H9 (cell line): ENCODE data around the gene DNM2. TPM values are rescaled to one million over a fixed set of nuclear protein-coding genes. Genes with fewer than 3 reads are reported as not detected.

ENCODE experiments used
- DNase-seq: peaks from one replicate; pipeline ENCODE4 v3.0.0-alpha.2; 2017
- H2AFZ ChIP-seq: one replicate; pipeline ENCODE4 v1.6.1; 2013; ENCODE audit warnings: mild to moderate bottlenecking, low read length, control low read depth, moderate library complexity
- H2AK5ac ChIP-seq: 2 replicates; pipeline ENCODE4 v1.6.1; 2013; ENCODE audit warnings: low read length, control low read depth, mixed read lengths; ENCODE audit not compliant: insufficient read length
- H2BK120ac ChIP-seq: one replicate; pipeline ENCODE4 v1.6.1; 2013; ENCODE audit warnings: low read depth, mild to moderate bottlenecking, low read length, control low read depth, inconsistent platforms; ENCODE audit not compliant: poor library complexity, severe bottlenecking
- H2BK12ac ChIP-seq: 2 replicates; pipeline ENCODE4 v1.6.1; 2013; ENCODE audit warnings: low read length, control low read depth, mixed read lengths, low read depth; ENCODE audit not compliant: insufficient read length
- H2BK15ac ChIP-seq: 2 replicates; pipeline ENCODE4 v1.6.1; 2013; ENCODE audit warnings: low read depth, low read length, control low read depth
- H2BK20ac ChIP-seq: one replicate; pipeline ENCODE4 v1.6.1; 2013; ENCODE audit warnings: low read depth, mild to moderate bottlenecking, low read length, control low read depth, inconsistent platforms; ENCODE audit not compliant: poor library complexity, severe bottlenecking
- H2BK5ac ChIP-seq: 2 replicates; pipeline ENCODE4 v1.6.1; 2013; ENCODE audit warnings: low read length, control low read depth, mixed read lengths; ENCODE audit not compliant: insufficient read length
- H3K14ac ChIP-seq: 2 replicates; pipeline ENCODE4 v1.6.1; 2013; ENCODE audit warnings: low read length, control low read depth; ENCODE audit not compliant: insufficient read depth
- H3K18ac ChIP-seq: 2 replicates; pipeline ENCODE4 v1.6.1; 2013; ENCODE audit warnings: low read depth, mild to moderate bottlenecking, mixed read lengths, low read length, control low read depth; ENCODE audit not compliant: insufficient read length
- H3K23ac ChIP-seq: 2 replicates; pipeline ENCODE4 v1.6.1; 2013; ENCODE audit warnings: low read length, control low read depth, mixed read lengths, low read depth; ENCODE audit not compliant: insufficient read length
- H3K23me2 ChIP-seq: 2 replicates; pipeline ENCODE4 v1.6.1; 2013; ENCODE audit warnings: low read depth, mild to moderate bottlenecking, mixed read lengths, low read length, control low read depth; ENCODE audit not compliant: insufficient read length, poor library complexity, severe bottlenecking
- H3K27ac ChIP-seq: 2 replicates; pipeline ENCODE4 v1.5.1; 2013; ENCODE audit warnings: low read length, control low read depth, mixed read lengths, low read depth; ENCODE audit not compliant: insufficient read length
- H3K27me3 ChIP-seq: 2 replicates; pipeline ENCODE4 v1.6.1; 2013; ENCODE audit warnings: low read length, control low read depth, inconsistent platforms; ENCODE audit not compliant: insufficient read depth
- H3K4ac ChIP-seq: 2 replicates; pipeline ENCODE4 v1.6.1; 2013; ENCODE audit warnings: low read depth, mild to moderate bottlenecking, control low read depth, inconsistent platforms, low read length, moderate library complexity
- H3K4me1 ChIP-seq: 2 replicates; pipeline ENCODE4 v1.6.1; 2013; ENCODE audit warnings: low read length, control low read depth, inconsistent platforms; ENCODE audit not compliant: insufficient read depth
- H3K4me2 ChIP-seq: 2 replicates; pipeline ENCODE4 v1.6.1; 2013; ENCODE audit warnings: low read length, control low read depth, mixed read lengths; ENCODE audit not compliant: insufficient read length, insufficient read depth
- H3K56ac ChIP-seq: 2 replicates; pipeline ENCODE4 v1.6.1; 2013; ENCODE audit warnings: low read depth, mild to moderate bottlenecking, mixed read lengths, low read length, control low read depth; ENCODE audit not compliant: insufficient read length
- H3K79me1 ChIP-seq: 2 replicates; pipeline ENCODE4 v1.6.1; 2013; ENCODE audit warnings: low read depth, mild to moderate bottlenecking, moderate library complexity, low read length, control low read depth, inconsistent platforms; ENCODE audit not compliant: insufficient read depth, poor library complexity, severe bottlenecking
- H3K79me2 ChIP-seq: 2 replicates; pipeline ENCODE4 v1.6.1; 2013; ENCODE audit warnings: low read length, control low read depth, inconsistent platforms; ENCODE audit not compliant: insufficient read depth
- H3K9ac ChIP-seq: 2 replicates; pipeline ENCODE4 v1.6.1; 2013; ENCODE audit warnings: low read length, control low read depth, mixed read lengths; ENCODE audit not compliant: insufficient read length; ENCODE audit errors: extremely low read depth
- H3K9me3 ChIP-seq: one replicate; pipeline ENCODE4 v1.6.1; 2013; ENCODE audit warnings: low read depth, low read length, inconsistent platforms; ENCODE audit not compliant: control insufficient read depth
- H3T11ph ChIP-seq: one replicate; pipeline ENCODE4 v1.6.1; 2013; ENCODE audit warnings: mild to moderate bottlenecking, low read length, control low read depth, inconsistent platforms
- H4K20me1 ChIP-seq: one replicate; pipeline ENCODE4 v1.6.1; 2013; ENCODE audit not compliant: control insufficient read depth, insufficient read length, insufficient read depth
- H4K5ac ChIP-seq: 2 replicates; pipeline ENCODE4 v1.6.1; 2013; ENCODE audit warnings: low read depth, mild to moderate bottlenecking, mixed read lengths, low read length, control low read depth; ENCODE audit not compliant: insufficient read length
- H4K8ac ChIP-seq: replicated peaks from 2 replicates; pipeline ENCODE4 v1.6.1; 2013; ENCODE audit warnings: low read length, control low read depth, mixed read lengths, low read depth; ENCODE audit not compliant: insufficient read length
- H4K91ac ChIP-seq: 2 replicates; pipeline ENCODE4 v1.6.1; 2013; ENCODE audit warnings: low read depth, mild to moderate bottlenecking, moderate library complexity, mixed read lengths, low read length, control low read depth; ENCODE audit not compliant: insufficient read length
- H3K27ac Mint-ChIP-seq, 3 experiments: 2 replicates in 2 of 3; 3 replicates in 1 of 3; pipeline ENCODE4 v1.8.0; 2020 to 2021; ENCODE audit warnings: mixed read lengths in 3 of 3, mild to moderate bottlenecking in 1 of 3, moderate library complexity in 1 of 3
- H3K27me3 Mint-ChIP-seq: 2 replicates; pipeline ENCODE4 v1.8.0; 2021; ENCODE audit warnings: low read depth, mild to moderate bottlenecking, moderate library complexity, mixed read lengths
- H3K36me3 Mint-ChIP-seq, 3 experiments: 2 replicates in 2 of 3; 3 replicates in 1 of 3; pipeline ENCODE4 v1.8.0; 2020 to 2021; ENCODE audit warnings: low read depth in 3 of 3, mixed read lengths in 3 of 3; ENCODE audit not compliant: insufficient read depth in 1 of 3
- H3K4me1 Mint-ChIP-seq, 2 experiments: 2 replicates each; pipeline ENCODE4 v1.8.0; 2020; ENCODE audit warnings: mixed read lengths in 2 of 2
- H3K4me3 Mint-ChIP-seq, 2 experiments: 2 replicates in 1 of 2; 3 replicates in 1 of 2; pipeline ENCODE4 v1.8.0; 2020 to 2021; ENCODE audit warnings: mild to moderate bottlenecking in 2 of 2, mixed read lengths in 2 of 2, moderate library complexity in 1 of 2
- H3K9me3 Mint-ChIP-seq, 2 experiments: 2 replicates in 1 of 2; 3 replicates in 1 of 2; pipeline ENCODE4 v1.8.0; 2020; ENCODE audit warnings: mild to moderate bottlenecking in 2 of 2, mixed read lengths in 2 of 2, moderate library complexity in 1 of 2
- WGBS: extraction: QIAGEN DNeasy Blood & Tissue Kit; methylation state at CpG from one replicate; pipeline ENCODE4 v1.1.7; 2013; ENCODE audit warnings: missing lambda C conversion rate, low lambda C conversion rate, mixed read lengths; ENCODE audit not compliant: insufficient read length; ENCODE audit errors: extremely low coverage; 5-methylcytosine and 5-hydroxymethylcytosine counted together
- total RNA-seq: library from RNA; stranded (reverse); gene quantifications from 2 replicates; pipeline ENCODE4 v1.2.1, GENCODE V29; 2021
- TF ChIP-seq, protein P1 (sequence below): fragments of 200-600 bp; sonication (generic); conservative IDR thresholded peaks from 3 replicates; pipeline ENCODE4 v1.8.0; 2021; ENCODE audit warnings: antibody characterized with exemption, mild to moderate bottlenecking

DNM2 gene
- total RNA-seq, 1 experiment from 2014 or later, result 152 TPM

DNA sequence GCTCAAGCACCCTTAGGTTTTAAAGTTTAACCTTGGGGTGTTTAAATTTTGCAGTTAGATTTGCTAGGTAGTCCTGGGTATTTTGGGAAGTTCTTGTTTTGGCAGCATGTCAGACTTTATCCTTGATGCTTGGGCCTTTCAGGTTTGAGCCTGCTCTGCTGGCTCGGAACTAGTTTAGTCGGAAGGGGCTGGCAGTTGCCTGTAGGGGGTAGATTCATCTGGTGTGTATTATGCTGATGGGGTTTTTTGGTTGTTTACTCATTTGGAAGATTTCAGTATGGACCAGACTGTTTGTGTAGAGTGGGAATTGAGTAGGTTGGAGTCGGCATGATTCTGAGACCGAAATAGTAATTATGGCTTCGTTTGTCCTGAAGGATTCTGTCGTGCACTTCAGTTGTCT lies 48.6 kb upstream of the DNM2 start:
- H2AK5ac ChIP-seq, result no peak overlapping the region
- no peak overlapping the region for H3K14ac ChIP-seq
- peaks cover 3% of the 10 kb centered on the region in 2 experiments; a peak in 1 of 4 replicates for H3K4me1 Mint-ChIP-seq
- H3K56ac ChIP-seq, result no peak overlapping the region
- no peak overlapping the region for H3K18ac ChIP-seq
- TF ChIP-seq, protein P1, sequence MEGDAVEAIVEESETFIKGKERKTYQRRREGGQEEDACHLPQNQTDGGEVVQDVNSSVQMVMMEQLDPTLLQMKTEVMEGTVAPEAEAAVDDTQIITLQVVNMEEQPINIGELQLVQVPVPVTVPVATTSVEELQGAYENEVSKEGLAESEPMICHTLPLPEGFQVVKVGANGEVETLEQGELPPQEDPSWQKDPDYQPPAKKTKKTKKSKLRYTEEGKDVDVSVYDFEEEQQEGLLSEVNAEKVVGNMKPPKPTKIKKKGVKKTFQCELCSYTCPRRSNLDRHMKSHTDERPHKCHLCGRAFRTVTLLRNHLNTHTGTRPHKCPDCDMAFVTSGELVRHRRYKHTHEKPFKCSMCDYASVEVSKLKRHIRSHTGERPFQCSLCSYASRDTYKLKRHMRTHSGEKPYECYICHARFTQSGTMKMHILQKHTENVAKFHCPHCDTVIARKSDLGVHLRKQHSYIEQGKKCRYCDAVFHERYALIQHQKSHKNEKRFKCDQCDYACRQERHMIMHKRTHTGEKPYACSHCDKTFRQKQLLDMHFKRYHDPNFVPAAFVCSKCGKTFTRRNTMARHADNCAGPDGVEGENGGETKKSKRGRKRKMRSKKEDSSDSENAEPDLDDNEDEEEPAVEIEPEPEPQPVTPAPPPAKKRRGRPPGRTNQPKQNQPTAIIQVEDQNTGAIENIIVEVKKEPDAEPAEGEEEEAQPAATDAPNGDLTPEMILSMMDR, result no peak
- no peak overlapping the region for H2BK5ac ChIP-seq
- H3K79me1 ChIP-seq, result peaks cover 4% of the 10 kb centered on the region
- no peak overlapping the region for H3K4me2 ChIP-seq
- H3K23me2 ChIP-seq, result no peaks in the 10 kb centered on the region
- peaks cover 56 to 72% (median 71%) of the 10 kb centered on the region in 3 experiments for H3K36me3 Mint-ChIP-seq
- H4K91ac ChIP-seq, result no peak overlapping the region
- no peaks in the 10 kb centered on the region for H4K20me1 ChIP-seq
- no peak overlapping the region for H3K4me3 Mint-ChIP-seq
- no peak overlapping the region for H3K27ac ChIP-seq
- H3K27me3 ChIP-seq, result no peaks in the 10 kb centered on the region
- H3K27ac Mint-ChIP-seq, result peak overlapping the region in 2 of 3 experiments; percentile 2 to 67; a peak in 4 of 7 replicates
- H3K9me3 ChIP-seq, result no peaks in the 10 kb centered on the region
- H3K4me1 ChIP-seq, result no peaks in the 10 kb centered on the region
- H3K23ac ChIP-seq, result no peak overlapping the region
- WGBS, result no CpG with 5 or more reads among the region's 6 CpGs
- no peak overlapping the region for H4K8ac ChIP-seq
- H2BK15ac ChIP-seq, result no peak overlapping the region
- H3K9ac ChIP-seq, result no peak overlapping the region
- no peaks in the 10 kb centered on the region for H3K9me3 Mint-ChIP-seq
- H3K4ac ChIP-seq, result no peak overlapping the region
- H2BK20ac ChIP-seq, result no peak overlapping the region
- no peaks in the 10 kb centered on the region; the same call in 1 of the 2 replicates for H3K27me3 Mint-ChIP-seq
- peaks cover 72% of the 10 kb centered on the region for H3K79me2 ChIP-seq
- no peak overlapping the region for H4K5ac ChIP-seq
- no peak overlapping the region for H2AFZ ChIP-seq
- DNase-seq, result no peak
- no peak overlapping the region for H2BK12ac ChIP-seq
- no peak overlapping the region for H2BK120ac ChIP-seq
- H3T11ph ChIP-seq, result no peak overlapping the region
